CD14-positive monocyte (primary cell): Measurements from ENCODE around the gene FRMD4A. TPM values are rescaled to one million over a fixed set of nuclear protein-coding genes. Genes with fewer than 3 reads are reported as not detected.

Source experiments
- DNase-seq, 3 donors: peaks; one replicate each; pipeline ENCODE4 v3.0.0-alpha.2; 2011 to 2022
- H2AFZ ChIP-seq: 2 replicates; pipeline ENCODE4 v1.6.0; 2012; ENCODE audit warnings: mild to moderate bottlenecking, low read depth, low read length, inconsistent platforms; ENCODE audit not compliant: insufficient read depth, poor library complexity, severe bottlenecking
- H3K27ac ChIP-seq, 2 donors: 1 replicate in 1 of 2; 2 replicates in 1 of 2; pipeline ENCODE4 v1.5.1; 2012 to 2013; ENCODE audit warnings: low read length in 2 of 2, control low read depth in 1 of 2, inconsistent platforms in 1 of 2, low read depth in 1 of 2, mild to moderate bottlenecking in 1 of 2
- H3K27me3 ChIP-seq, 2 donors: one replicate each; pipeline versions ENCODE4 v1.6.0 to v1.6.1; 2011 to 2013; ENCODE audit warnings: low read length in 2 of 2; ENCODE audit not compliant: control insufficient read depth in 2 of 2, insufficient read depth in 2 of 2
- H3K36me3 ChIP-seq, 2 donors: replicated peaks in 1 of 2; 1 replicate in 1 of 2; 2 replicates in 1 of 2; pipeline versions ENCODE4 v1.5.1 to v1.6.1; 2012 to 2013; ENCODE audit warnings: low read length in 2 of 2, control low read depth in 1 of 2, inconsistent platforms in 1 of 2, mild to moderate bottlenecking in 1 of 2; ENCODE audit not compliant: insufficient read depth in 2 of 2, control insufficient read depth in 1 of 2
- H3K4me1 ChIP-seq, 2 donors: 1 replicate in 1 of 2; 2 replicates in 1 of 2; pipeline versions ENCODE4 v1.5.1 to v1.6.1; 2012 to 2013; ENCODE audit warnings: low read length in 2 of 2, control low read depth in 1 of 2, inconsistent platforms in 1 of 2, mild to moderate bottlenecking in 1 of 2, moderate library complexity in 1 of 2; ENCODE audit not compliant: insufficient read depth in 2 of 2, control insufficient read depth in 1 of 2
- H3K4me2 ChIP-seq: replicated peaks from 2 replicates; pipeline ENCODE3; 2012; ENCODE audit warnings: low read length, moderate library complexity, mild to moderate bottlenecking; ENCODE audit not compliant: poor library complexity, severe bottlenecking; ENCODE audit errors: extremely low read depth
- H3K4me3 ChIP-seq, 3 experiments: fragments of 200-600 bp in 1 of 3; sonication (generic) in 1 of 3; replicated peaks in 1 of 3; 1 replicate in 2 of 3; 2 replicates in 1 of 3; pipeline ENCODE4 v1.5.1; 2011 to 2013; ENCODE audit warnings: low read length in 3 of 3, mild to moderate bottlenecking in 3 of 3, control low read depth in 2 of 3, low read depth in 2 of 3, inconsistent platforms in 1 of 3, moderate library complexity in 1 of 3
- H3K79me2 ChIP-seq: 2 replicates; pipeline ENCODE4 v1.6.0; 2012; ENCODE audit warnings: mild to moderate bottlenecking, control low read depth, inconsistent platforms, low read length, moderate library complexity; ENCODE audit not compliant: insufficient read depth
- H3K9ac ChIP-seq: 2 replicates; pipeline ENCODE4 v1.6.0; 2017; ENCODE audit warnings: low read length, mild to moderate bottlenecking; ENCODE audit not compliant: insufficient read depth, poor library complexity, severe bottlenecking
- H3K9me3 ChIP-seq, 2 donors: replicated peaks in 1 of 2; 1 replicate in 1 of 2; 2 replicates in 1 of 2; pipeline versions ENCODE4 v1.5.1 to v1.6.1; 2012 to 2013; ENCODE audit warnings: low read length in 2 of 2, control low read depth in 1 of 2; ENCODE audit not compliant: control insufficient read depth in 1 of 2, insufficient read depth in 1 of 2
- H4K20me1 ChIP-seq: 2 replicates; pipeline ENCODE4 v1.6.0; 2012; ENCODE audit warnings: mild to moderate bottlenecking, low read length, control low read depth, moderate library complexity; ENCODE audit not compliant: insufficient read depth
- H3K27ac Mint-ChIP-seq, 7 donors: one replicate each; pipeline ENCODE4 v1.8.0; 2020; ENCODE audit warnings: mild to moderate bottlenecking in 7 of 7, mixed read lengths in 7 of 7, moderate library complexity in 6 of 7, inconsistent platforms in 2 of 7
- H3K27me3 Mint-ChIP-seq, 3 donors: one replicate each; pipeline ENCODE4 v1.8.0; 2021 to 2022; ENCODE audit warnings: low read depth in 3 of 3, mild to moderate bottlenecking in 3 of 3, mixed read lengths in 3 of 3, moderate library complexity in 3 of 3, inconsistent platforms in 1 of 3
- H3K36me3 Mint-ChIP-seq, 2 donors: one replicate each; pipeline ENCODE4 v1.8.0; 2020; ENCODE audit warnings: mixed read lengths in 2 of 2, inconsistent platforms in 1 of 2, mild to moderate bottlenecking in 1 of 2
- H3K4me1 Mint-ChIP-seq: one replicate; pipeline ENCODE4 v1.8.0; 2020; ENCODE audit warnings: mild to moderate bottlenecking, mixed read lengths
- H3K4me3 Mint-ChIP-seq, 2 donors: one replicate each; pipeline ENCODE4 v1.8.0; 2020; ENCODE audit warnings: mild to moderate bottlenecking in 2 of 2, mixed read lengths in 2 of 2, moderate library complexity in 1 of 2
- H3K9me3 Mint-ChIP-seq, 7 donors: one replicate each; pipeline ENCODE4 v1.8.0; 2020 to 2022; ENCODE audit warnings: mixed read lengths in 7 of 7, mild to moderate bottlenecking in 6 of 7, moderate library complexity in 6 of 7, inconsistent platforms in 2 of 7
- WGBS: methylation state at CpG from one replicate; pipeline ENCODE4 v1.1.5; 2013; ENCODE audit warnings: missing lambda C conversion rate; ENCODE audit not compliant: insufficient coverage; 5-methylcytosine and 5-hydroxymethylcytosine counted together
- intact Hi-C, 2 donors: fragments of 100-400 bp; cut with micrococcal nuclease; formaldehyde crosslinking; loops; one replicate each; pipeline versions ENCODE4 v1.15.0 to v1.15.1; 2023
- polyA plus RNA-seq, 3 donors: library from polyadenylated mRNA; depleted of rRNA in 1 of 3; unstranded in 2 of 3; stranded (reverse) in 1 of 3; fragments of 300-500 nt in 2 of 3; fragments of >200 nt in 1 of 3; fragmentation: Illumina TruSeq in 2 of 3; gene quantifications; 1 replicate in 2 of 3; 2 replicates in 1 of 3; pipeline ENCODE4 v1.2.3, GENCODE V29; 2012 to 2021
- TF ChIP-seq, protein P1 (sequence below): fragments of 200-600 bp; IDR thresholded peaks from one replicate; pipeline ENCODE4 v1.8.0; 2022; ENCODE audit warnings: antibody characterized with exemption, mild to moderate bottlenecking

FRMD4A gene
- polyA plus RNA-seq, 3 donors = 0.12 TPM; not detected in 2

GRCh38 chr10:13970236-13970956, 360.3 kb downstream of the FRMD4A start:
- Histone ChIP-seq H3K9me3 (no peaks in the 10 kb centered on the region), H3K4me1 (no peaks in the 10 kb centered on the region), H3K36me3 (no peaks in the 10 kb centered on the region), H2AFZ (no peak overlapping the region), H3K4me3 (no peak overlapping the region), H4K20me1 (no peaks in the 10 kb centered on the region), H3K27me3 (no peaks in the 10 kb centered on the region), H3K27ac (no peak overlapping the region), H3K9ac (no peak overlapping the region), H3K79me2 (no peaks in the 10 kb centered on the region), H3K4me2 (no peak overlapping the region)
- 94% methylated on average over 13 of the region's 18 CpGs for WGBS
- Mint-ChIP-seq H3K27me3 (peaks cover 5 to 8% (median 7%) of the 10 kb centered on the region in 3 donors), H3K27ac (no peak overlapping the region), H3K9me3 (peaks cover 0 to 8% (median 0%) of the 10 kb centered on the region in 7 donors), H3K36me3 (no peaks in the 10 kb centered on the region), H3K4me3 (no peak overlapping the region), H3K4me1 (no peaks in the 10 kb centered on the region)
- no peak for DNase-seq
- intact Hi-C loops = no loop called here
- TF ChIP-seq, protein P1, sequence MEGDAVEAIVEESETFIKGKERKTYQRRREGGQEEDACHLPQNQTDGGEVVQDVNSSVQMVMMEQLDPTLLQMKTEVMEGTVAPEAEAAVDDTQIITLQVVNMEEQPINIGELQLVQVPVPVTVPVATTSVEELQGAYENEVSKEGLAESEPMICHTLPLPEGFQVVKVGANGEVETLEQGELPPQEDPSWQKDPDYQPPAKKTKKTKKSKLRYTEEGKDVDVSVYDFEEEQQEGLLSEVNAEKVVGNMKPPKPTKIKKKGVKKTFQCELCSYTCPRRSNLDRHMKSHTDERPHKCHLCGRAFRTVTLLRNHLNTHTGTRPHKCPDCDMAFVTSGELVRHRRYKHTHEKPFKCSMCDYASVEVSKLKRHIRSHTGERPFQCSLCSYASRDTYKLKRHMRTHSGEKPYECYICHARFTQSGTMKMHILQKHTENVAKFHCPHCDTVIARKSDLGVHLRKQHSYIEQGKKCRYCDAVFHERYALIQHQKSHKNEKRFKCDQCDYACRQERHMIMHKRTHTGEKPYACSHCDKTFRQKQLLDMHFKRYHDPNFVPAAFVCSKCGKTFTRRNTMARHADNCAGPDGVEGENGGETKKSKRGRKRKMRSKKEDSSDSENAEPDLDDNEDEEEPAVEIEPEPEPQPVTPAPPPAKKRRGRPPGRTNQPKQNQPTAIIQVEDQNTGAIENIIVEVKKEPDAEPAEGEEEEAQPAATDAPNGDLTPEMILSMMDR = no peak

- no peak for DNase-seq
- Histone ChIP-seq H3K79me2 (no peaks in the 10 kb centered on the region), H3K9me3 (no peaks in the 10 kb centered on the region), H4K20me1 (no peaks in the 10 kb centered on the region), H3K36me3 (no peaks in the 10 kb centered on the region), H3K4me1 (no peaks in the 10 kb centered on the region), H3K4me3 (no peak overlapping the region), H3K27ac (no peak overlapping the region), H3K27me3 (no peaks in the 10 kb centered on the region), H3K9ac (no peak overlapping the region), H3K4me2 (no peak overlapping the region), H2AFZ (no peak overlapping the region)
- H3K4me3 Mint-ChIP-seq = no peak overlapping the region
- H3K4me1 Mint-ChIP-seq = no peaks in the 10 kb centered on the region
- intact Hi-C loops = no loop called here
- TF ChIP-seq, protein P1 = no peak
- no peaks in the 10 kb centered on the region for H3K36me3 Mint-ChIP-seq
- no peak overlapping the region for H3K27ac Mint-ChIP-seq
- WGBS = 83% methylated on average over 1 of the region's 3 CpGs
- H3K27me3 Mint-ChIP-seq = peaks cover 5 to 8% (median 8%) of the 10 kb centered on the region in 3 donors
- H3K9me3 Mint-ChIP-seq = peaks cover 0 to 8% (median 0%) of the 10 kb centered on the region in 7 donors
These were observed 361.0 kb downstream of the FRMD4A start for GRCh38 chr10:13969792-13970140.
